HCT116 (cell line): ENCODE measurements around the gene DNM1. TPM values are rescaled to one million over a fixed set of nuclear protein-coding genes. Genes with fewer than 3 reads are reported as not detected.

Experiments used
- ATAC-seq: fragments of 200-7000 bp; cut with Tn5 transposase; 2 replicates; pipeline ENCODE4 v1.9.1; 2020; ENCODE audit warnings: mild to moderate bottlenecking, moderate library complexity
- BruUV-seq: library from RNA; stranded (reverse); fragments of 400-500 nt; replicated peaks from 2 replicates; lab custom pipeline; 2021; lab: Mats Ljungman, UMichigan
- CTCF ChIA-PET: fragments of 300-600 bp; sonication (Branson Sonifier 250); formaldehyde crosslinking; loops from one replicate; lab custom pipeline; 2021; ENCODE audit warnings: antibody characterized with exemption; lab: Charles Lee
- POLR2A ChIA-PET: fragments of 300-600, 350-600 bp; sonication (Branson Sonifier 250); formaldehyde crosslinking; loops from one replicate; lab custom pipeline; 2021; ENCODE audit warnings: antibody characterized with exemption; lab: Charles Lee
- RAD21 ChIA-PET, 2 experiments: fragments of 300-600 bp; sonication (Branson Sonifier 250); formaldehyde crosslinking; loops; one replicate each; lab custom pipeline; 2023; ENCODE audit warnings: low total read pairs in 2 of 2; ENCODE audit not compliant: uncharacterized antibody in 2 of 2, unreplicated experiment in 2 of 2, low non-redundant PET in 1 of 2; lab: Charles Lee
- DNase-seq: peaks from one replicate; pipeline ENCODE4 v3.0.0-alpha.2; 2010; ENCODE audit warnings: low read depth, low spot score
- H2AFZ ChIP-seq: fragments of 200-600 bp; shearing (Covaris generic), sonication (generic); 2 replicates; pipeline ENCODE4 v1.6.1; 2017; ENCODE audit warnings: low read depth, mixed run types, mixed read lengths, antibody characterized with exemption, low read length; ENCODE audit not compliant: poor library complexity, severe bottlenecking
- H3K27ac ChIP-seq: 2 replicates; pipeline ENCODE4 v1.5.1; 2012; ENCODE audit warnings: low read depth, low read length
- H3K27me3 ChIP-seq: fragments of 200-600 bp; sonication (generic); 2 replicates; pipeline ENCODE4 v1.6.1; 2016; ENCODE audit warnings: mixed run types, low read length, mixed read lengths; ENCODE audit not compliant: insufficient read depth
- H3K36me3 ChIP-seq, 2 experiments: fragments of 200-500 bp in 1 of 2; fragments of 200-600 bp in 1 of 2; sonication (Bioruptor generic) in 1 of 2; sonication (generic) in 1 of 2; 2 replicates each; pipeline versions ENCODE4 v1.5.1 to v1.6.1; 2014 to 2016; ENCODE audit warnings: low read length in 2 of 2, inconsistent platforms in 1 of 2, mixed read lengths in 1 of 2, mixed run types in 1 of 2; ENCODE audit not compliant: insufficient read depth in 2 of 2, control insufficient read depth in 1 of 2
- H3K4me1 ChIP-seq, 2 experiments: fragments of 200-600 bp in 1 of 2; sonication (generic) in 1 of 2; 2 replicates each; pipeline versions ENCODE4 v1.5.1 to v1.6.1; 2012 to 2017; ENCODE audit warnings: low read length in 2 of 2, inconsistent platforms in 1 of 2, mild to moderate bottlenecking in 1 of 2, mixed read lengths in 1 of 2, mixed run types in 1 of 2, moderate library complexity in 1 of 2; ENCODE audit not compliant: insufficient read depth in 2 of 2, control insufficient read depth in 1 of 2
- H3K4me2 ChIP-seq: fragments of 200-600 bp; sonication (generic); 2 replicates; pipeline ENCODE4 v1.6.1; 2017; ENCODE audit warnings: mixed run types, low read length, mixed read lengths
- H3K4me3 ChIP-seq, 2 experiments: fragments of 200-600 bp in 1 of 2; sonication (generic) in 1 of 2; replicated peaks in 1 of 2; 2 replicates each; pipeline ENCODE4 v1.5.1; 2011 to 2016; ENCODE audit warnings: low read length in 2 of 2, control low read depth in 1 of 2, low read depth in 1 of 2, mild to moderate bottlenecking in 1 of 2, mixed read lengths in 1 of 2, mixed run types in 1 of 2
- H3K79me2 ChIP-seq: fragments of 200-600 bp; sonication (generic); 2 replicates; pipeline ENCODE4 v1.6.1; 2017; ENCODE audit warnings: mild to moderate bottlenecking, mixed run types, low read length, moderate library complexity, mixed read lengths; ENCODE audit not compliant: insufficient read depth
- H3K9ac ChIP-seq: fragments of 200-600 bp; sonication (generic); 2 replicates; pipeline ENCODE4 v1.6.1; 2016; ENCODE audit warnings: low read length, mixed read lengths
- H3K9me2 ChIP-seq: fragments of 200-600 bp; sonication (generic), shearing (Covaris generic); 2 replicates; pipeline ENCODE4 v1.6.1; 2017; ENCODE audit warnings: mixed run types, mild to moderate bottlenecking, moderate library complexity; ENCODE audit not compliant: insufficient read depth
- H3K9me3 ChIP-seq, 2 experiments: fragments of 200-500 bp in 1 of 2; fragments of 200-600 bp in 1 of 2; sonication (Bioruptor generic) in 1 of 2; sonication (generic) in 1 of 2; 2 replicates each; pipeline ENCODE4 v1.6.1; 2014 to 2017; ENCODE audit warnings: low read length in 2 of 2, mixed read lengths in 2 of 2, inconsistent platforms in 1 of 2, low read depth in 1 of 2, mild to moderate bottlenecking in 1 of 2, mixed run types in 1 of 2, moderate library complexity in 1 of 2; ENCODE audit not compliant: control insufficient read depth in 1 of 2, insufficient read depth in 1 of 2
- H4K20me1 ChIP-seq: fragments of 200-600 bp; sonication (generic), shearing (Covaris generic); 2 replicates; pipeline ENCODE4 v1.6.1; 2017; ENCODE audit warnings: mixed run types, mild to moderate bottlenecking, moderate library complexity; ENCODE audit not compliant: insufficient read depth
- EGR1 ChIP-seq: IDR thresholded peaks from 2 replicates; pipeline ENCODE4 v1.6.1; 2012; ENCODE audit warnings: low read depth
- EZH2 ChIP-seq: fragments of 200-600 bp; sonication (generic); IDR thresholded peaks from 2 replicates; pipeline ENCODE4 v1.6.1; 2017; ENCODE audit warnings: antibody characterized with exemption, mixed run types
- EZH2phosphoT487 ChIP-seq: fragments of 200-600 bp; IDR thresholded peaks from 2 replicates; pipeline ENCODE4 v1.6.1; 2018; ENCODE audit warnings: antibody characterized with exemption, borderline replicate concordance
- MAX ChIP-seq: IDR thresholded peaks from 2 replicates; pipeline ENCODE4 v1.6.1; 2012
- RAD21 ChIP-seq: IDR thresholded peaks from 2 replicates; pipeline ENCODE4 v1.6.1; 2012; ENCODE audit warnings: low read depth, mild to moderate bottlenecking
- SIN3A ChIP-seq: IDR thresholded peaks from 2 replicates; pipeline ENCODE4 v1.6.1; 2012; ENCODE audit warnings: low read depth
- ZBTB33 ChIP-seq: IDR thresholded peaks from 2 replicates; pipeline ENCODE4 v1.6.1; 2011; ENCODE audit warnings: mild to moderate bottlenecking, low read length, moderate library complexity; ENCODE audit not compliant: insufficient replicate concordance; ENCODE audit errors: extremely low read depth
- ZNF274 ChIP-seq: fragments of 200-500 bp; sonication (Bioruptor generic); IDR thresholded peaks from 2 replicates; pipeline ENCODE4 v1.6.1; 2014; ENCODE audit warnings: mild to moderate bottlenecking, low read depth, low read length, inconsistent platforms
- intact Hi-C: fragments of 100-400 bp; cut with micrococcal nuclease; formaldehyde crosslinking; loops from 2 replicates; pipeline ENCODE4 v1.10.0; 2022
- total RNA-seq: library from RNA; stranded (reverse); gene quantifications from one replicate; pipeline ENCODE4 v1.2.1, GENCODE V29; 2021; ENCODE audit not compliant: unreplicated experiment
- TF ChIP-seq, protein P1 (sequence below), 3 experiments: fragments of 200-600 bp in 1 of 3; sonication (generic) in 1 of 3; IDR thresholded peaks in 2 of 3; conservative IDR thresholded peaks in 1 of 3; 2 replicates each; pipeline ENCODE4 v1.5.1; 2012 to 2017; ENCODE audit warnings: low read depth in 2 of 3, low read length in 2 of 3, antibody characterized with exemption in 1 of 3, borderline replicate concordance in 1 of 3, control low read depth in 1 of 3, mild to moderate bottlenecking in 1 of 3, mixed read lengths in 1 of 3, mixed run types in 1 of 3, moderate library complexity in 1 of 3; ENCODE audit not compliant: insufficient read depth in 1 of 3

Gene DNM1
- total RNA-seq, 1 experiment from 2014 or later = 12.0 TPM

GRCh38 chr9:128286440-128286839, 83.3 kb downstream of the DNM1 start (continued):
- TF ChIP-seq, protein P1, sequence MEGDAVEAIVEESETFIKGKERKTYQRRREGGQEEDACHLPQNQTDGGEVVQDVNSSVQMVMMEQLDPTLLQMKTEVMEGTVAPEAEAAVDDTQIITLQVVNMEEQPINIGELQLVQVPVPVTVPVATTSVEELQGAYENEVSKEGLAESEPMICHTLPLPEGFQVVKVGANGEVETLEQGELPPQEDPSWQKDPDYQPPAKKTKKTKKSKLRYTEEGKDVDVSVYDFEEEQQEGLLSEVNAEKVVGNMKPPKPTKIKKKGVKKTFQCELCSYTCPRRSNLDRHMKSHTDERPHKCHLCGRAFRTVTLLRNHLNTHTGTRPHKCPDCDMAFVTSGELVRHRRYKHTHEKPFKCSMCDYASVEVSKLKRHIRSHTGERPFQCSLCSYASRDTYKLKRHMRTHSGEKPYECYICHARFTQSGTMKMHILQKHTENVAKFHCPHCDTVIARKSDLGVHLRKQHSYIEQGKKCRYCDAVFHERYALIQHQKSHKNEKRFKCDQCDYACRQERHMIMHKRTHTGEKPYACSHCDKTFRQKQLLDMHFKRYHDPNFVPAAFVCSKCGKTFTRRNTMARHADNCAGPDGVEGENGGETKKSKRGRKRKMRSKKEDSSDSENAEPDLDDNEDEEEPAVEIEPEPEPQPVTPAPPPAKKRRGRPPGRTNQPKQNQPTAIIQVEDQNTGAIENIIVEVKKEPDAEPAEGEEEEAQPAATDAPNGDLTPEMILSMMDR (IDR thresholded peaks at IDR 0.05 in 2 of 3, conservative IDR thresholded peaks at IDR 0.05 in 1 of 3; ENCODE audit: borderline replicate concordance in 1 of 3, insufficient read depth in 1 of 3, low read depth in 2 of 3, low read length in 2 of 3) = no peak
- no peak for TF ChIP-seq MAX
- TF ChIP-seq SIN3A = no peak
- TF ChIP-seq EZH2 = no peak
- no peak for TF ChIP-seq EGR1
- TF ChIP-seq RAD21 = no peak

GRCh38 chr9:128288273-128289004, 85.3 kb downstream of the DNM1 start:
- no peak for DNase-seq
- BruUV-seq = no TSS peak
- Histone ChIP-seq H3K36me3 (no peaks in the 10 kb centered on the region), H3K79me2 (no peaks in the 10 kb centered on the region), H3K9me3 (no peaks in the 10 kb centered on the region), H3K27me3 (no peaks in the 10 kb centered on the region), H3K9ac (no peak overlapping the region), H3K9me2 (no peaks in the 10 kb centered on the region), H3K27ac (no peak overlapping the region), H3K4me1 (no peaks in the 10 kb centered on the region)
- 0 out of 2 replicates have a peak, but pooled peaks have one; percentile 27 for ATAC-seq
- ChIA-PET RAD21 (no interaction called here), CTCF (interaction anchor here (1.3 kb wide), 1 partner anchor 150 kb away, joined by 3 read pairs; no protein-coding TSS in a partner anchor), POLR2A (interaction anchor here (0.7 kb wide), 1 partner anchor 348 kb away, joined by 3 read pairs; no protein-coding TSS in a partner anchor)
- no peak for TF ChIP-seq RAD21
- TF ChIP-seq ZBTB33 = no peak
- TF ChIP-seq EZH2phosphoT487 = no peak
- no peak for TF ChIP-seq ZNF274
- TF ChIP-seq, all 23 proteins: peak for 0
- no peaks in the 10 kb centered on the region for H4K20me1 ChIP-seq
- intact Hi-C loops = no loop called here
- no peak overlapping the region for H3K4me2 ChIP-seq
- no peak overlapping the region for H3K4me3 ChIP-seq
- no peak overlapping the region for H2AFZ ChIP-seq
